Tongue (tissue), 2 donors: ENCODE results near the gene STRADB. TPM values are rescaled to one million over a fixed set of nuclear protein-coding genes. Genes with fewer than 3 reads are reported as not detected.
A peak's percentile ranks its signal among the peaks of the same experiment; 100 is the strongest.
"Not testable (repeated sequence)": the region's sequence is repeated elsewhere in the genome, so short reads cannot be mapped to it uniquely, and the experiment has no call there.

ENCODE experiments used
- DNase-seq: peaks from one replicate; pipeline ENCODE4 v3.0.0-alpha.2; 2015
- total RNA-seq: library from RNA; depleted of rRNA; stranded (reverse); fragments of >200 nt; gene quantifications from one replicate; pipeline ENCODE4 v1.2.3, GENCODE V29; 2014

STRADB gene
- total RNA-seq, result 25.1 TPM

- peak; percentile 98 for DNase-seq
These were observed at the start of gene STRADB, which contains the start of gene TRAK2 for GRCh38 chr2:201451292-201452057. TSS of gene STRADB (plus strand) at chr2:201451740. CDS start at chr2:201454841, 3,101 bp downstream. TSS of gene TRAK2 (minus strand) at chr2:201451458. CDS start at chr2:201420507, 30,951 bp downstream.

- no peak for DNase-seq
These were observed 49.7 kb upstream of the STRADB start for GRCh38 chr2:201401815-201402214.

- DNase-seq, result no peak
These were observed 48.6 kb upstream of the STRADB start for GRCh38 chr2:201402651-201403562.

- peak; percentile 35 for DNase-seq
These were observed 47.7 kb upstream of the STRADB start for GRCh38 chr2:201403880-201404279.

- no peak for DNase-seq
These were observed 46.8 kb upstream of the STRADB start for GRCh38 chr2:201404699-201405280.

- peak; percentile 31 for DNase-seq
These were observed 45.4 kb upstream of the STRADB start for GRCh38 chr2:201406077-201406662.

- no peak for DNase-seq
These were observed 44.3 kb upstream of the STRADB start for GRCh38 chr2:201407265-201407664.

- no peak for DNase-seq
These were observed 42.6 kb upstream of the STRADB start for GRCh38 chr2:201408931-201409330.

- DNase-seq, result no peak
These were observed 40.1 kb upstream of the STRADB start for GRCh38 chr2:201411421-201411820.

- DNase-seq, result no peak
These were observed 38.4 kb upstream of the STRADB start for GRCh38 chr2:201413143-201413542.

- no peak for DNase-seq
These were observed 38.0 kb upstream of the STRADB start for GRCh38 chr2:201413552-201413951.

- no peak for DNase-seq
These were observed 37.2 kb upstream of the STRADB start for GRCh38 chr2:201414099-201415023.

- no peak for DNase-seq
These were observed 36.4 kb upstream of the STRADB start for GRCh38 chr2:201415149-201415548.

- DNase-seq, result no peak
These were observed 32.4 kb upstream of the STRADB start for GRCh38 chr2:201419057-201419635.

GRCh38 chr2:201419986-201420385 is 31.6 kb upstream of the STRADB start:
- no peak for DNase-seq

- no peak for DNase-seq
These were observed 31.0 kb upstream of the STRADB start for GRCh38 chr2:201420442-201421113.

GRCh38 chr2:201425952-201426351 is 25.6 kb upstream of the STRADB start:
- no peak for DNase-seq

GRCh38 chr2:201428366-201428765 is 23.2 kb upstream of the STRADB start:
- DNase-seq, result not testable (repeated sequence)

GRCh38 chr2:201429835-201430234 is 21.7 kb upstream of the STRADB start:
- DNase-seq, result not testable (repeated sequence)

- DNase-seq, result not testable (repeated sequence)
These were observed 21.2 kb upstream of the STRADB start for GRCh38 chr2:201430322-201430721.
